Measurements from ENCODE around the gene ZFAND6.

ZFAND6 gene

GRCh38 chr15:80171787-80172186 is 112.3 kb downstream of the ZFAND6 start:
- Histone ChIP-seq H3K4me1 (peaks cover 0 to 37% (median 32%) of the 10 kb centered on the region in 4 donors), H3K27ac (peak overlapping the region; percentile 92), H3K27me3 (no peaks in the 10 kb centered on the region), H3K36me3 (peaks cover 0 to 40% (median 11%) of the 10 kb centered on the region in 3 donors), H3K4me3 (no peak overlapping the region), H3K9me3 (no peaks in the 10 kb centered on the region)
- no peak for TF ChIP-seq CTCF (IDR thresholded peaks at IDR 0.05)
- no peak for DNase-seq
- intact Hi-C loops (cut with DNase I; ENCODE audit: low total_unique reads), result loop anchor here (10.0 kb wide), 1 partner anchor 247 kb away; no protein-coding TSS in a partner anchor

- H3K9me3 ChIP-seq, result no peaks in the 10 kb centered on the region
- DNase-seq, result no peak
- no peak for TF ChIP-seq CTCF (IDR thresholded peaks at IDR 0.05)
- H3K27ac ChIP-seq, result peak overlapping the region; percentile 92
- intact Hi-C loops (cut with DNase I; ENCODE audit: low total_unique reads), result loop anchor here (10.0 kb wide), 1 partner anchor 248 kb away; no protein-coding TSS in a partner anchor
- H3K27me3 ChIP-seq, result no peaks in the 10 kb centered on the region
- peaks cover 0 to 37% (median 32%) of the 10 kb centered on the region in 4 donors for H3K4me1 ChIP-seq
- H3K4me3 ChIP-seq, result no peak overlapping the region
- peaks cover 0 to 39% (median 11%) of the 10 kb centered on the region in 3 donors for H3K36me3 ChIP-seq
Measured at GRCh38 chr15:80172401-80172800, 112.9 kb downstream of the ZFAND6 start.

DNA sequence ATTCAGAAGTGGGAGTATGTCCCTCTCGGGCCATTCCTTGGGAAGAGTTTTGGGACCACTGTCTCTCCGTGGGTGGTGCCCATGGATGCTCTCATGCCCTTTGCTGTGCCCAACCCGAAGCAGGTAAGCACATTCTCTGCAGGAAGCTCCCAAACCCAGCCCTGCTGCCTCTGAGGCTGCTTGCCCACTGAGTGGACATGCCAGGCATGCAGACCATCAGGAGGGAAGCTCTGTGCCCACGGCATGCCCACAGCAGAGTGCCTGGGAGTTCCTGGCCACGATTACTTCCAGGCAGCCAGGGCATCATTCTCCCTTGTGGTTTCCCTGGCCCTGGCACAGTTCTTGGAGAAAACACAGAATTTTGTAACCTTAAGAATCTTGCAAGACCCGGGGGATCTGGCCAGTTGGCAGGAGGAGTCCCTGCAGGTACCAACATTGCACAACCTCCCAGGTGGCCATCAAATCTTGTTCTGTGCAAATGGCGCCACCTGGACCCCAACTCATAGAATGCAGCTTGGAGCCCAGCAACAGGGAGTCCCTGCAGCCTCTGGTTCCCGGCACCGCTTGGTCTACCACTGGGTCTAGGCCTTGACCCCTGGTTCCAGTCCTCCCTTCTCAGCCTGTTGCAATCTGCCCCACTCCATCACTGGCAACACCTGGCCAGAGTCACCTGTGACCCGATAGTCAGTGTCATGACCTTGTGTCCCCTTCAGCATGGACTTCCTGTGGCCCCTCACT is 113.7 kb downstream of the ZFAND6 start:
- intact Hi-C loops (cut with DNase I; ENCODE audit: low total_unique reads), result loop anchor here (10.0 kb wide), 1 partner anchor 248 kb away; no protein-coding TSS in a partner anchor
- Histone ChIP-seq H3K4me3 (no peak overlapping the region), H3K4me1 (peaks cover 0 to 39% (median 32%) of the 10 kb centered on the region in 4 donors), H3K36me3 (peaks cover 0 to 39% (median 9%) of the 10 kb centered on the region in 3 donors), H3K27ac (peak overlapping the region; percentile 92), H3K9me3 (no peaks in the 10 kb centered on the region), H3K27me3 (no peaks in the 10 kb centered on the region)
- peak; percentile 76 to 88 for DNase-seq
- TF ChIP-seq CTCF (IDR thresholded peaks at IDR 0.05), result peak; percentile 64 to 69

DNA sequence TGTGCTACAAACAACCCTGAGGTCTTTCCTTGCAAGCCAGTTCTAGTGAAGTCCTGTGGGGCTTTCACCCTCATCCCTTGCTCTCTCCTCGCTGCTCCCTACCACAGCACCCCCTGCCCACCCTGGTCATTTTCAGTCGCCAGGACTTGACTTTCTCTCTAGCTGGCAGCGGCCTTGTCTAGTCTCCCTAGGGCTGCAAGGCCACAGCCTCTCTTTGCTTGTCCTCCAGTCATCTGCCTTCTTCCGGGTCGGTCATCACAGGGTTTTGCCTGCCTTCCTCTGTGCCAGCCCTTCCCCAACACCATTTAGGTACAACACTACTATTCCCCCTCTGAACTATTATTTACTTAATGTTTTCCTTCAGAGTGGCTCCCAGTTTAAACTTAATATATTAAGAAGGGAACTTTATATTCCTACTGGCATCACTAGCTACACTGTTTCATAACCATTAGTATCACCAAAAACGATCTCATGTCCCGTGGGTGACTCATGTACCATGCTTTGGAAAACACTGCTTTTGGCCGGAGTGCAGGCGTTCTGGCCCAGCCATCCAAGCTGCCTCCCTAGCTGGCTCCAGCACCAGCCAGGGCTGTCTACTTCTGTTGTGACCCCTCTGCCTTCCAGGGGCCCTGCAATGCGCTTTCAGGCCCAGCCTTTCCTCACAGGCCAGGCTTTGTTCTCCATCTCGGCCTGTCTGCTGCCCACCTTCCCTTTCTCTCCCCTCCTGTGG is 114.7 kb downstream of the ZFAND6 start:
- H3K9me3 ChIP-seq, result no peaks in the 10 kb centered on the region
- intact Hi-C loops (cut with DNase I; ENCODE audit: low total_unique reads), result loop anchor here (10.0 kb wide), 1 partner anchor 249 kb away; no protein-coding TSS in a partner anchor
- no peaks in the 10 kb centered on the region for H3K27me3 ChIP-seq
- H3K4me3 ChIP-seq, result no peak overlapping the region
- no peak for TF ChIP-seq CTCF (IDR thresholded peaks at IDR 0.05)
- H3K27ac ChIP-seq, result peak overlapping the region; percentile 92
- DNase-seq, result peak; percentile 83 to 96
- peaks cover 0 to 49% (median 32%) of the 10 kb centered on the region in 4 donors for H3K4me1 ChIP-seq
- H3K36me3 ChIP-seq, result peaks cover 0 to 34% (median 5%) of the 10 kb centered on the region in 3 donors

DNA sequence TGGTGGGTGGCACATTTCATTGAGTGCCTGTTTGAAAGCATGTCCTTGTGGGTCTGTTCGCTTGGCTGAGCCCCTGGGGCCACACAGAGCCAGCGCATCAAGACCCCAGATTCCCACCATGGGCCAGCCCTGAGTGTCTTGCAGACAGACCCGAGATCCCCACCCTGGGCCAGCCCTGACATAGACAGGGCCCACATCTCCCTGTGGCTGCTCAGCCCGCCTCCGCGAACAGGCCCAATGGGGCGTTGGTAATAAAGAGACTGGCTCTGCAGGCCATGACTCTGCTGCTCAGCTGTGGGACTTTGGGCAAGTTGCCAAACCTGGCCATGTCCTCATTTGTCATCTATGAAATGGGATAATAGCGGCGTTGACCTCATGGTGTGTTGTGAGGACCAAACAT is 116.0 kb downstream of the ZFAND6 start:
- H3K9me3 ChIP-seq, result no peaks in the 10 kb centered on the region
- intact Hi-C loops (cut with DNase I; ENCODE audit: low total_unique reads), result loop anchor here (10.0 kb wide), 1 partner anchor 251 kb away; no protein-coding TSS in a partner anchor
- DNase-seq, result no peak
- H3K27ac ChIP-seq, result peak overlapping the region; percentile 92
- H3K36me3 ChIP-seq, result peaks cover 0 to 36% (median 0%) of the 10 kb centered on the region in 3 donors
- H3K4me3 ChIP-seq, result no peak overlapping the region
- peaks cover 0 to 60% (median 36%) of the 10 kb centered on the region in 4 donors for H3K4me1 ChIP-seq
- no peak for TF ChIP-seq CTCF (IDR thresholded peaks at IDR 0.05)
- H3K27me3 ChIP-seq, result no peaks in the 10 kb centered on the region

All from tibial artery (tissue), 4 donors.